Measurements from ENCODE around the gene RPS19BP1. TPM values are rescaled to one million over a fixed set of nuclear protein-coding genes. Genes with fewer than 3 reads are reported as not detected.

RPS19BP1 gene
- total RNA-seq, 1 donor from 2014 or later = 67.7 TPM

GRCh38 chr22:39479254-39479653, 53.3 kb downstream of the RPS19BP1 start:
- ChIA-PET CTCF (interaction anchor here (1.4 to 2.8 kb wide), 2 partner anchors 14 to 17 kb away, joined by 5 to 12 read pairs; no protein-coding TSS in a partner anchor), POLR2A (no interaction called here)
- no peak overlapping the region for H3K27ac Mint-ChIP-seq
- ATAC-seq (ENCODE audit: low read depth) = no peak
- no peak for TF ChIP-seq CTCF (IDR thresholded peaks at IDR 0.05)
- intact Hi-C loops (cut with micrococcal nuclease) = no loop called here
- peaks cover 26% of the 10 kb centered on the region for H3K36me3 Mint-ChIP-seq (ENCODE audit: low read depth)
- no peak overlapping the region for H3K4me3 Mint-ChIP-seq
- no peaks in the 10 kb centered on the region for H3K27me3 Mint-ChIP-seq
- no peaks in the 10 kb centered on the region for H3K9me3 Mint-ChIP-seq
- peaks cover 4% of the 10 kb centered on the region for H3K4me1 Mint-ChIP-seq
- DNase-seq = no peak

Other genes starting within 250 kb of the RPS19BP1 start
- 3,087 and 3,439 TPM in 2 replicates for gene RPL3, start 213.1 kb downstream of the RPS19BP1 start, total RNA-seq
- 10.0 and 11.4 TPM in 2 replicates for gene SYNGR1, start 182.8 kb downstream of the RPS19BP1 start, total RNA-seq
- gene TAB1, start 133.0 kb downstream of the RPS19BP1 start, total RNA-seq = 29.4 and 37.4 TPM in 2 replicates
- 41.5 and 43.4 TPM in 2 replicates for gene MGAT3, start 75.7 kb downstream of the RPS19BP1 start, total RNA-seq
- gene MIEF1, start 30.5 kb downstream of the RPS19BP1 start, total RNA-seq = 38.2 and 41.3 TPM in 2 replicates
- gene ATF4, start 12.2 kb downstream of the RPS19BP1 start, total RNA-seq = 363 and 368 TPM in 2 replicates
- not detected in 2 replicates for gene CACNA1I, start 38.0 kb upstream of the RPS19BP1 start, total RNA-seq

Data from activated B cell treated with CpG ODN at 0.5 μM for 24 hours (primary cell).